HG02610 (cell line): ENCODE data around the gene HDAC4.

Source experiments
- ATAC-seq: cut with Tn5 transposase; IDR thresholded peaks from one replicate; pipeline ENCODE4 v1.9.1; 2021; ENCODE audit warnings: mild to moderate bottlenecking, moderate library complexity; ENCODE audit not compliant: unreplicated experiment

HDAC4 gene

DNA sequence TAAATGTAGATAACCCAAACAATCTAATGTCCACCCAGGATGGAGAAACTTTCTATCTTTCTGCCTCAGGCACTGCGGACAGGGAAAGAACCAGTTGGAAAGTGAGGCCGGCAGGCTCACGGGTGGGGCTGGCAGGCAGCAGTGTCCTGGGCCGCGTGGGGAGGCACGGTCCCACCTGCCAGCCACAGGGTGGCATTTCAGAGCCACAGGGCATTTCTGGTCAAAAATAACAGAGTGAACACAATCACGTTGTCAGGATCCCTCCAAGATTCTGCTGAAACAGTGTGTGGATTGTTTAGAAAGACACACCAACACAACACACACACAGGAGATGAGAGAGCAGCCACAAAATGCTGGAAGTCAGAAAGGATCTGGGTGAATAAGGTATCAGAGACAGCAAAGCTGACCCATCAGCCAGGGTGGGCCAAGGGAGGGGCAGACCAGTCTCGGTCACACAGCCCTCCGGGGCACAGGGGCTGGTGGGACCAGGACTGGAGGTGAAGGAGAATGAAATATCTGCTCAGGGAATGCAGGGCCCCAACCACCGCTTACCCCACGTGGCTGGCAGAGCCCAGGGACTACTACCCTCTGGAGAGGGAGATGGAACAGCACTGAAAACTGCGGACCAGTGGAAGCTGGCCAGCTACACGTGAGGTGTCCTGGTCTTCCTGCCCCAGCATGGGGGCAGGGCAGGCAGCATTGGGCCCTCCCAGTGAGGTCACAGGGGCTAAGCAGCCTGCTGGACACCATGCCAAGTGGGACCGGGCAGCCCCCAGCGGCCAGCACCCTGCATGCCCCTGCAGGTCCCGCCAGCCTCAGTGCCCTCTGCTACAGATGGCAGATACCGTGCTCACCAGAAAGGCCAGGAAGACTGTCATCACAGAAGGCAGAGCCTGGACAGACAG lies 173.9 kb downstream of the HDAC4 start:
- no peak for ATAC-seq

DNA sequence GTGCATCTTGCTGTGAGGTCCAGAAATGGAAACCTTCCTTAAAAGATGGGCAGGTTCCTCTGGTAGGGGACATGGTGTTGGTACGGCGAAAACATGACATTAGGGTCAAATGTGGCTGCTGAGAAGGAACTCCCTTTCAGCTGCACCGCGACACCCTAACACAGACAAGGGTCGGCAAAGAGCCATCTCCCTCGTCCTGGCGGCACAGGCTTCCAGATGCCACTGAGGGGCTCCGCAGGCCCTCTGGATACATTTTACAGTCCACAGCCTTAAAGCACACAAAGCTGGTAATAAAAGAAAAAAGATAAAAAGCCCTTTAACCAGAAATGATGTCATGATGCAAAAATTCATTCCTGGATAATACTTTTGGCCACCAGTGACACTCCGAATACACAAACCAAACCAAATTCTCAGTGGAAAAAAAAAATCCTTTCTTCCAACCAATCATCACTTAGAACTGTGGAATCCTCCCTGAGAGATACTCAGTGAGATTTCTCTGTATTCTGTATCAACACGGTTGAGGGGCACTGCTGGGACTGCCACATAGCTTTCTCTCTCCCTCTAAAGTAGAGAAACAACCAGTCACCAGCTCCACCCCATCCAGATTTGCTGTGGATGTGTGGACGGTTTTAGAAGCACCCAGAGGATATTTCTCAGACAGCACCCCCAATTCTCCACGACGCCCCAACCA lies 174.8 kb downstream of the HDAC4 start:
- ATAC-seq: no peak

DNA sequence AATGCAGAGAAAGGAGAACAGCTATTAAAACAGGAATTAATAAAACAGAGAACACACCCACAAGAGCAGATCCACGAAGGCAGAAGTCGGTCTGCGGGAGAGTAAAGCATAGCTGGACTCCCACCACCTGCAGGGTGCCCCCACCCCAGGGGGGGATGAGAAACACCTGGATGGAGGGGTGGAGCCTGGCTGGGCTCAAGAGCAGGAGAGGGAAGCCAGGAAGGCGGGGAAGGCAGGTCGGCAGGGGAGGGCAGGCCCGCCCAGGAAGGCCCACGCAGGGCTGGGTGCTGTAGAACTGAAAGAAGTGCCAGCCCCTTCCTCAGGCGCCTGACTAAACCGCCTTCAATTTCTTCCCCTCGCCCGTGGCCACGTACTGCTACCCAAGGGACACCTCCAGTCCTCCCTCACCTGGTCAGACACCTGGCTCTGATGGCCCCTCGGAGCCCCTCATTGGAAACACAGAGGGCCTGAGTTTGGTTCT lies 175.4 kb downstream of the HDAC4 start:
- no peak for ATAC-seq

DNA sequence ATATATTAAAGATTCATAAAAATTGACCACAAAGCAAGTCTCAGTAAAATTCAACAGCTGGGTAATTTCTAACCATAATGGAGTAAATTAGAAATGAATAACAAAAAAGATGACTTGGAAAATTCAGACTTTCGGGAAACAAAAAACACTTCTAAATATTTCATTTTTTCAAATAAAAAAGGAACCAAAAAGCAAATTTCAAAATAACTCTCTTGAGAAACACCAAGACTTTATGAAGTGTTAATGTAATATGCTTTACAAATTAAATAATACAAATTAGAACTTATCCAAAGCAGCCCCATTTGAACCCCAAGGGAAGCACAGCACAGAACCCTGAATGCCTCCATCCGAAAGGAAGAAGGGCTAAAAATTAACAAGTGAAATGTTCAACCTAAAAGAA lies 175.9 kb downstream of the HDAC4 start:
- ATAC-seq: no peak

DNA sequence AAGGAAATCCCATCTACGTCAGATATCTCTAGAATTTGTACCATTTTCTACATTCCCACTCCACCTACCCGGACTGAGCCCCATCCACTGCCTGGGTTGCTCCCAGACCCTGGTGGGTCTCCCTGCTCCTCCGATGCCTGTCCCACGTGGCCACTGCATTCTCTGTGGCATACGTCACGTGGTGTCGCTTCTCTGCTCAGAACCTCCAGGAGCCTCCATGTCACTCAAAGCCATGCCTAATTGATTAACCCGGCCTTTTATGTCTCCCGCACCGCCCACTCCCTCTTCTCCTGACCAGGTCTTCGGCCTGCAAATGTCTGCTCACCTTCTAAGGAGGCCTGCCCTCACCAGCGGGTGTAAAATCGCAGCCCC lies 176.6 kb downstream of the HDAC4 start:
- ATAC-seq: no peak

DNA sequence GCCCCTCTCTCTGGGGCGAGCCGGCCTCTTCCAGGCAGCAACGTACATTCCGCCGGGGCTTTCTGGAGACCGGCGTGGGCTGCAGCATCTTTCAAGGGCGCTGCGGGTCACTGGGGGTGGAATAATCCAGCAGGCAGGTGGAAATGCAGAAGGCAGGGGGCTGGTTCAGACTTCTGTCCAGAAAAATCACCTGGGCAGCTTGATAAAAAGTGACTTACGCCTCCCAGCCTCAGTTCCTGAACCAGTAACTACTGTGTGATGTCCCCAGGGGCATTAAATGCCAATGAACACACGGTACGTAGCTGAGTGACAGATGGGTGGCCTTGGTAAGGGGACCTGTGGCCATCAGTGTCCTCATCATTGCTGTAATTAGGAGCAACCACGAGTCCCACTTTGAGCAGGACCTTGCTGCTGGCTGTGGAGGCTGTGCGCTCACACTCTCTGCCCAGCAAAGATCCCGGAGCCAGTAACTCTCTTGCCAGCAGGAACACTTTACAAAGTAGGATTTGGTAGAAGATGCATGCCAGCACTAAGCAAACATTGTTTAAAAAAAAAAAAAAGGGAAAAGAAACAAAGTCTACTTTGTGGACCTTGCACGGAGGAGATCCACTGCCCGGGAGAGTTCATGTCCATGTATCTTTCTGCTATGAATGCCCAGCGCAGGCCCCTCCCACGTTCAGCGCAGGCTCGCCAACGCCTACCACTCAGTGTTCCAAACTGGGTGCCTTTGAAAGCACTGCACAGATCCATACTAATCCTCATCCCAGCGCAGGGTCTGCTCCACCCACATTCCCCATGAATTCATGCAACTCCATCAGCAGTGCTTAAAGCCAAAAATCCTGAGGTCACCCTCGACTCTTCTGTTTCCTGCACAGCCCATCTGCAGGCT lies 177.3 kb downstream of the HDAC4 start:
- ATAC-seq: no peak

DNA sequence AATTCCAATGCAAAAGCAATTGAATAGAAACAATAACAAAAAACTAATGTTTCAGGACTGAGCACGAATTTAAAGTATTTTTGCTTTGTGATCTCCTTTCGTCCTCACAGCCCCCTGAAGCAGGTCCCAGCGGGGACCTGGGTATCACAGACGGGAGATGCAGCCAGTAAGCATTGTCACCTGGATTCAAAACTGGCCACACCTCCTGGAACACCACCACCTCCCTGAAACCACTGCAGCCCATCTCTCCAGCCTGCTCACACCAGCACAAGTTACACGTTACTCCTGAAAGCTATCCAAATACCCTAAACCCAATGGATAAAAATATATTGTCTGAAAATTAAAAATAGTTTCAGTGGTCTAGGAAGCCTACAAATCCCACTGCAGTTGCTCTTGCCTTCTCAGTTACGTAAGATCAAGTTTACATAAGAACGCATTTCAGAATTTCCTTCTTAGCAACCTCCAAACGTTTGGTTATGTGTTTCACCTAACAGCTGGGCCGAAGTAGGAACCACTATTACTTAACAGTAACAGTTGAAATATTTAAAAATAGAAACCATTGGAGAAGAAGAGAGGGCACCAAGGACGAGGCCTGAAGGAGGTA lies 178.0 kb downstream of the HDAC4 start:
- no peak for ATAC-seq

DNA sequence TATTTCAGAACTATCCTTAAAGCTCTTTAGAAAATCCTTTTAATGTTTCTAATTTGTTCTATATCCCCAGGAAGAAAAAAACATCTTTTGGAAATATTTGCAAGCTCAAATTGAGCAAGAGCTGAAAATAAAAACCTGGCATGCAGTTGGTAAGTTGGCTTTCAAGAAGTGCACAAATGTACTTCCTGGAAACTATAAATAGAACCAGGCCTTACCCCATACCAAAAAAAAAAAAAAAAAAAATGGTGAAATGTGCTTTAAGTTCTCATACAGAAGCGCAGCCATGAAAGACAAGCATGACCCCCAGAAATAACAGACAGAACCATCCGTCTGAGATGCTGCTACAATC lies 178.5 kb downstream of the HDAC4 start:
- ATAC-seq: no peak

DNA sequence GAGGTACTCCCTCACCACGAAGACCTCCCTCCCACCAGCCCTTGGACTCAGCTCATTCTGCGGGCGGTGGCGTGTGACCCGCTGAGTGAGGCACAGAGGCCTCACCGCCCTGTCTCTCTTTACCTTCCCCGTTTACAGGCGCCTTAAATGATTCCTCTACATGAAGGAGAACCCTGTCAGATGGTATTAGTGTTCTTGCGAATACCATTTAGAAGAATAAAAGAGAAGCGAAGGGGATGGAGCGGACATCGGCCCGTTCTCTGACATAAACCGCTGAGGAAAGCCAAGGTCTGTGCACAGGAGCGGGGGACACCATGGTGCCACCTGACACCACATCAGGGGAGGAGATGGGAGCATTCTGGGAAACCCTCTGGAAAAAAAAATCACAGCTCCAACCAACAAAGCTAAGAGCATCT lies 179.8 kb downstream of the HDAC4 start:
- ATAC-seq: no peak

DNA sequence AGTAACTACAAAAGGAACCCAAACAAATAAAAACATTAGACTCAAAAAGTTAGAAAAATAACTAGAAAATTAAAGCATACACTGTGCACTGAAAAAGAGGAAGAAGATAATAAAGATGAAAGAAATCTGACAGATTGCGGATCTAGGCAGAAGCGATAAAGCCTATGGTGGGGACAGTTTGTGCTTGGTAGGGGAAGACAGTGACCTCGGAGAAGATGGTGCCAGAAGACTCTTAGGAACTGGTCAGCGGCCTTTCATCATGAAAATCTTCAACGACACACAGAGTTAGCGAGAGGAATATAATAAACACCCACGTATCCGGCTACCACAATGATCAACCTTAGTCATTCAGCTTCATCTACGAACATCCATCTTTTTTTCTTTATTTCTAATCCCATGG lies 180.5 kb downstream of the HDAC4 start:
- ATAC-seq: no peak

DNA sequence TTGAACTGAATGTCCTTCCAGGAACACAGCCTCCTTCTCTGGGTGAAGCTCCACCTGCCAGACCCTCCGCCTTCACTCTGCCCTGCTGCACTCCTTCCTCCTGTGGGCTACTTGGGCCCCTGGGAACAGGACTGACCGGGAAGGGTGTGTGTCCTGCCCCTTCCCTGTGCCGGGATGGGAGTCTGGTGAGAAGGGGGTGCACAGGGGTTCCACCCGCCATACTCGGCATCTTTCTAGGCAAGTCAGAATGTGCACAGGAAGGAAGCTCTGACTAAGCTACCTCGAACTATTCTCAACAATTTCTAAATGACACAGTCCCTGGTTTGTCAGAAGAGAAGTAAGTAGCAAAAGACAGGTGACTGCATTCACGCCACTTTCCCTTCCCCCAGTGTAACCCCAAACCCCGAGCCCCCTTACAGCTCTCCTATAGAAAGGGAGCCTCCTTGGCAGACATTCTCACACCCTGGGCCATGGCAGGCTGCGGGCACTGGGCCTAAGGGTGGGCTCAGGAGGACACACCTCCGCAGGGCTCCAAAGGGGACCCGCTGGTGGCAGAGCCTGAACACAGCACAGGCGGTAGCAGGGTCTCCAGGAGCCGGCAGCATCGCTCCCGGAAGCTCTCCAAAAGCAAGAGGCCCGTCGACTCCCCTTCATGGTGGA lies 184.1 kb downstream of the HDAC4 start:
- no peak for ATAC-seq

DNA sequence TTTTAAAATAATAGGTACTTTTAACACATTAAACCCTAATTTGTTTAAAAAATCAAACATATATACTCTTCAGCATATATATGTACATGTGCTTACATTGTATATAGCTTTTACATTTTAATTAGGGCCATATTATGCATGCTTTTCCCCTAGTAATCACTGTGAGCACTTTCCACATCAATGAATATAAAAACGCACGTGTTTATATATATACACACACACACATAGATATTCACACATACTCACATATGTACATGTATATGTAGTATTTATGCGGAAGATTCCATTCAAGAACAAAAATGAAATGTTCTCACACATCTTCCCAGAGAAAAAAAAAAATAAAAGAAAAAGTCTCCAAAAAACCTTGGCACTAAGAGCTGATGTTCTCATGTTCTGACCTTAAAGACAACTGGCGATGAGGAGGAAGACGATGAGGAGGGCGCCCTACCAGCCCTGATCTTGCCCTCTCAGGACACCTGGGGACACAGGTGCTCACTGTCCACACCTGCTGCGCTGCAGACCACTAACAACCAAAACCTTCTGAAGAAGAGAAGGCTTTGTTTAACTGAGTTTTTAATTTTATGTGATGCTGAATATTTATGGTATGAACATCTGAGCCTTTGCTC lies 184.7 kb downstream of the HDAC4 start:
- ATAC-seq: no peak

DNA sequence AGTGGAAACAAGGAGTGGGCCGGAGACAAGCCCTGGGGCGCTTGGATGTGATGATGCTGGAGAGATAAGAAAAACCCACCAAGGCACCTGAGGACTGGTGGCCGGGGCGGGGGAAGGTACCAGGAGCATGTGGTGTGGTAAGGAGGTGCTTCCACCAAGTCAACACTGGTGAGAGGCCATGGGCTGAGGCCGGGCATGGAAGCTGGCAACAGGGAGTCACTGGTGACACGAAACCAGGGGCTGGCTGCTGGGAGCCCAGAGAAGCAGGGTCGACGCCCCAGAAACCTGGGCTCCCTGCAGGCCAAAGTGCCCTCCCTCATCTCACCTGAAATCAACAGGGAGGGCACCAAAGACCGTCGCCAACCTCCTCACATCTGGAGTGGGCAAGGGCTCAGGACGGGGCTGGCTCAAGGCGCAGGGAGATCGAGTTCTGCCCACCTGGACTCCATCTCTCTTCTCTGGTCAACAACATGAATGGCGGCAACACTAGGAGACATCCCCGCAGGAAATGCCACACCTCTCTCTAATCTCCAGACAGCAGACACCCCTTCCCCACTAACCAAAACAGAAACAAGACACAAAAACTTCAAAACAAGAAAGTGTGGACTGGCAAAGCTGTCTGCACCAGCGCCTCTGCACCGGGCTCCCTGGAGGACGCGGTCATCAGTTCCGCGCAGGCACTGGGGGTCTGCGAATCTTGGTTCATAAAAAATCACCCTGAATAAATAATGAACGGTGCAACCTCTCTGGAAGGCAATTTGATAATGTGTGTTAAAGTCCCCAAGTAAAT lies 185.5 kb downstream of the HDAC4 start:
- ATAC-seq: no peak

DNA sequence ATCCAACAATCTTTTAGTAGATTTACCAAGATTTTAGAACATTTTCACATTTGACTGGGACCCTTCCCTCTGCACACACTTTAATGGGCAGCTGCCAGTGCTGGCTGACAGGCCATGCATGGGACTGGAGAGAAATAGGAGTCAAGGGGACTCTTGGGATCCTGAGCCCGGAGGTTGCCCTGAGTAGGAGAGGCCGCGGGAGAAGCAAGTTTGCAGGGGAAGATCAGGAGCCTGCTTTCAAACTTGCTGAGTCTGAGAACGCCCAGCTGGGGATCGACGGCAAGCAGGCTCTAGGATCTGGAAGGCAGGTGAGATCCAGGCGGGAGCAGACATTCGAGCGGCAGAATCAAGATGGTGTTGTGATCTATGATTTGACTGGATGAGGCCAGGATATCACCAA lies 186.1 kb downstream of the HDAC4 start:
- no peak for ATAC-seq

DNA sequence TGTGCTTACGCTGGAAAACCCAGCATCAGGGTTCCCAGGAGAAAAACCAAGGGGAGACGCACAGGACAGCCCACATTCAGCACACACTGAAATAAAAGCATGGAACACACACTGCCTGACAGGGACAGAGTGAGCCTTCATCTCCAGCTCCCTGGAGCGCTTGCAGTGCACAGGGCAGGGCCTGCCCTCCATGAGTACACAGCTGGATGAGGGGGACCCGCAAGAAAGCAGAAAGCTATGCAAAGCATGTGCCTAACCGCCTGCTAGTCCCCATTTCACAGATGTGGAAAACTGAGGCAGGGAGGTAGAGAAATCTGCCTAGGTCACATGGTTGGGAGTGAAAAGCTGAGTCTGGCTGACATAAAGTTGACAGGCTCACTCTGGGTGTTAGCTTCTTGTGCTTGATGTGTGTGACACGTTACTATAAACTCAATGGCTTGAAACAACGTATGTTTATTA lies 187.1 kb downstream of the HDAC4 start:
- ATAC-seq: no peak

DNA sequence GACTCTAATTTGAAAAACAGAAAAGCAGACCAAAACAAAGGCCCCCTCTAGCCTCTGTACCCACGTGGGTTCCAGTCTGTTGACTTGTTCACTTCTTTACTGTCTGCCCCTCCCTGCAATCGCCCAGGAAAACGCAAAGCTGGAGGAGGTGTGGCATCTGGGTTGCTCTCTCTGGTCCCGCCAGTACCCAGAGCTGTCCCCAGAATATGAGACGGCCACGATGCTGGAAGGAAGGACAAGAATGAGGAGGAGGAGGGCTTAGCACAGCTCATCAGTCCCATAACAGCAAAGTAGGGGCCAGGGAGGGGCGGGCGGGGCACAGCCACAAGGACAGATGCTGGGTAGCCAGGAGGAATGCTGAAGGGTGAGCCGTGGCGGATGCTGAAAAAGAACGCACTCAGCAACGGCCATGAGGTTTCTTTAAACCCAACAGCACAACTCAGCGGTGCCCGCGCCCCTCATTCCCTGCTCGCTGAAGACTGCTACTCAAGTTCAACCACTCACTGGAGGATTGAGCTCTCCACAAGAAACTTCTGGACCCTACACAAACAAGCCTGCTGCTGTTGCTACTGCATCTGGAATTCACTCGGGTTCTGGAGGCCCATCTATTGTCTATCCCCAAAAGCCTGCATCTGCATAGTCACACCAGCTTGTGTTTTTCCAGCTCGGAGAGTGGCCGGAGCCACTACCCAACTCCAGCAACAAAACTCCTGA lies 187.7 kb downstream of the HDAC4 start:
- no peak for ATAC-seq

DNA sequence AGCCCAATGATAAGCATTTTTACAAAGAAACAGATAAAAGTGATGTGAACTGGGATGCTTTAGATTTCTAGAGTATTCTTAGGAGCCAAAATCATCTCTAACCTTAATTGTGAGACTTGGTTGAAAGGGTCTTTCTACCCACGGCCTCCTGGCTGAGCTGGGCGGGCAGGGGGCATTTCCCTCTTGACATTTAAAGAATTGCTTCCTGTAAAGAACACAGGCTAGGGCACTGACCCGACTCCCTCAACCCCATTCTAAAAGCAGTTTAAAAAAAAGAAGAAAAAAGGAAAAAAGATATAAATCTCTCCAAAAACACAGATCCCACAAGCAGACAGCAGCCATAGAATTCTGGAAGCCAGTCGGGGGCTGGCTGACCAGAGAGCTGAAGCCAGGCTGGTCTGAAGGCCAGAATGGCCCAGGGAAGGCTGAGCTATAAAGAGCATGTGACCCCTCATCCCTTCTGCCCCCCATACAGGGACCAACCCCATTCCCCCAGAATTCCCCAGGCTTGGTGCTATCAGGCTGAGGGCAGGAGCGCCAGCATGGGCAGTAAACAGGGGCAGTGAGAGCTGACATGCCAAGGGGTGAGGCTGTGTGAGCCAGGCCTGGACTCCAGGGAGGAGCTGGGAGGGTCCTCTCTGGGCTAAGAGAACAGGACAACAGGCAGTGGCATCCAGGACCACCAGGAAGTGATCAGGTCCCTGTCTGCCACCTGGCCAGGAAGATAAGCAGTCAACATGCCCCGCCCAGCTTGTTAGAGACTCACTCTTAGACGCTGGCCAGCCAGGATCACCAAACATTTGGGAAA lies 188.5 kb downstream of the HDAC4 start:
- ATAC-seq: no peak
